HepG2 (cell line): Measurements from ENCODE around the gene CCDC142. TPM values are rescaled to one million over a fixed set of nuclear protein-coding genes. Genes with fewer than 3 reads are reported as not detected.
A peak's percentile ranks its signal among the peaks of the same experiment; 100 is the strongest.

ENCODE experiments used
- AGO2 ChIP-seq: fragments of 200-400 bp; formaldehyde crosslinking; optimal IDR thresholded peaks from 2 replicates; pipeline ENCODE3; 2017; ENCODE audit warnings: mild to moderate bottlenecking, low read depth, low read length, moderate library complexity
- CEBPG ChIP-seq: IDR thresholded peaks from 2 replicates; pipeline ENCODE4 v1.6.1; 2016
- KAT2B ChIP-seq: fragments of 150-350 bp; IDR thresholded peaks from 2 replicates; pipeline ENCODE4 v1.6.1; 2014; ENCODE audit warnings: low read depth, low read length, borderline replicate concordance
- KDM5B ChIP-seq: sonication (generic); formaldehyde crosslinking; IDR thresholded peaks from 2 replicates; pipeline ENCODE4 v1.4.0; 2020; ENCODE audit warnings: missing genetic modification reagents, mild to moderate bottlenecking, borderline replicate concordance
- MEF2D ChIP-seq: sonication (generic); formaldehyde crosslinking; IDR thresholded peaks from 2 replicates; pipeline ENCODE4 v1.5.1; 2020; ENCODE audit warnings: mild to moderate bottlenecking, missing genetic modification reagents
- MTA3 ChIP-seq: sonication (generic); formaldehyde crosslinking; IDR thresholded peaks from 2 replicates; pipeline ENCODE4 v1.4.0; 2020; ENCODE audit warnings: missing genetic modification reagents
- SALL2 ChIP-seq: sonication (generic); formaldehyde crosslinking; IDR thresholded peaks from 2 replicates; pipeline ENCODE4 v1.8.1; 2023; ENCODE audit warnings: mild to moderate bottlenecking, missing genetic modification reagents, inconsistent platforms
- SRF ChIP-seq: IDR thresholded peaks from 2 replicates; pipeline ENCODE4 v1.6.1; 2011; ENCODE audit warnings: mild to moderate bottlenecking, low read depth, low read length, moderate library complexity
- TBX2 ChIP-seq: sonication (generic); formaldehyde crosslinking; IDR thresholded peaks from 2 replicates; pipeline ENCODE4 v1.5.0; 2020; ENCODE audit warnings: missing genetic modification reagents, mild to moderate bottlenecking, borderline replicate concordance
- polyA plus RNA-seq, 8 experiments: library from polyadenylated mRNA; depleted of rRNA in 3 of 8; stranded (reverse) in 7 of 8; unstranded in 1 of 8; fragments of >200 nt; fragmentation: Illumina TruSeq in 4 of 8; extraction: Trizol in 4 of 8; gene quantifications; 2 replicates each; pipeline versions ENCODE4 v1.2.1 to v1.2.3, GENCODE V29; 2011 to 2016; ENCODE audit warnings: low read depth in 4 of 8, missing spikeins in 1 of 8, mixed read lengths in 1 of 8; ENCODE audit not compliant: insufficient read depth in 1 of 8
- total RNA-seq, 5 experiments: library from RNA; depleted of rRNA; stranded (reverse); fragments of >200 nt; fragmentation: Illumina TruSeq; extraction: Trizol; gene quantifications; 2 replicates each; pipeline ENCODE4 v1.2.3, GENCODE V29; 2016; ENCODE audit warnings: low read depth in 1 of 5
- TF ChIP-seq, protein P1 (sequence below): sonication (generic); formaldehyde crosslinking; IDR thresholded peaks from 2 replicates; pipeline ENCODE4 v1.5.1; 2020; ENCODE audit warnings: mild to moderate bottlenecking, missing genetic modification reagents
- TF ChIP-seq, protein P2 (sequence below): sonication (generic); formaldehyde crosslinking; IDR thresholded peaks from 2 replicates; pipeline ENCODE4 v1.5.0; 2020; ENCODE audit warnings: missing genetic modification reagents, mild to moderate bottlenecking, borderline replicate concordance
- TF ChIP-seq, protein P3 (sequence below): sonication (generic); formaldehyde crosslinking; IDR thresholded peaks from 2 replicates; pipeline ENCODE4 v1.4.0; 2020; ENCODE audit warnings: missing genetic modification reagents, borderline replicate concordance
- TF ChIP-seq, protein P4 (sequence below): sonication (generic); formaldehyde crosslinking; IDR thresholded peaks from 2 replicates; pipeline ENCODE4 v1.5.0; 2020; ENCODE audit warnings: missing genetic modification reagents
- TF ChIP-seq, protein P5 (sequence below), 2 experiments: sonication (generic) in 1 of 2; formaldehyde crosslinking in 1 of 2; IDR thresholded peaks; 2 replicates each; pipeline versions ENCODE4 v1.4.0 to v1.6.1; 2016 to 2020; ENCODE audit warnings: borderline replicate concordance in 1 of 2, low read depth in 1 of 2, mild to moderate bottlenecking in 1 of 2, missing genetic modification reagents in 1 of 2

Gene CCDC142
- total and polyA plus RNA-seq, 2 of the 13 experiments (the other 11 are each of a cell fraction or from before 2014, with no cell fraction given), result 14.7 to 30.4 TPM

DNA sequence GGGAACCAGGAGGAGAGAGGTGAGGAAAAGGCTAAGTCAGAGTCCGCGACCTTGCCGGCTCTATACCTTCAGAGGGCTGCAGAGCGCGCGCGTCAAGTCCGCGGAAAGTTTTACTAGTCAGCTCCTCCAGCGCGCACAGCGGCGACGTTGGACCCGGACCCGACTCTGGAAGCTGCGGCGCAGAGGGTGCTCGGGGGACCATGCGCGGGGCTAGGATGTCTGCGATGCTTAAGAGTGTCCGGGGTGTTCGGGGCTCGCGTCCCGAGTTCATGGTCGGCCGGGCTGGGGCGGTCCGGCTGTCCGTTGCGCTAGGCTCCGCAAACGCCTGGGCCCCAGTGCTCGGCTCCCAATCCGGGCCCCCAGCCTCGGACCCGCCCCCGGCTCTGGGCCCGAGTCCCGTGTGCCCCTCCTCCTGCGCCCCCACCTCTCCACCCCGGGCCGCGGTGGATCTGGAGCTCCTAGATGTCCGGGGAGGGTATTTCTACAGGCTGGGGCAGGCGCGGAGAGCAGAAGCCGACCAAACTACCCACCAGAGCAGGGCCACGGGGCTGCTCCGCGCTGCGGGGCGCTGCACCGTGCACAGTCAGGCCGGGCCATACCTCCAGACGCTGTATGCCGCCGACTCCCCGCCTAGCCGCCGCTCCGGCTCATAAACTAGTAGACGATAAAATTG, 16.6 kb upstream of the CCDC142 start, which contains the start of gene LBX2 (continued):
- TF ChIP-seq, protein P1, sequence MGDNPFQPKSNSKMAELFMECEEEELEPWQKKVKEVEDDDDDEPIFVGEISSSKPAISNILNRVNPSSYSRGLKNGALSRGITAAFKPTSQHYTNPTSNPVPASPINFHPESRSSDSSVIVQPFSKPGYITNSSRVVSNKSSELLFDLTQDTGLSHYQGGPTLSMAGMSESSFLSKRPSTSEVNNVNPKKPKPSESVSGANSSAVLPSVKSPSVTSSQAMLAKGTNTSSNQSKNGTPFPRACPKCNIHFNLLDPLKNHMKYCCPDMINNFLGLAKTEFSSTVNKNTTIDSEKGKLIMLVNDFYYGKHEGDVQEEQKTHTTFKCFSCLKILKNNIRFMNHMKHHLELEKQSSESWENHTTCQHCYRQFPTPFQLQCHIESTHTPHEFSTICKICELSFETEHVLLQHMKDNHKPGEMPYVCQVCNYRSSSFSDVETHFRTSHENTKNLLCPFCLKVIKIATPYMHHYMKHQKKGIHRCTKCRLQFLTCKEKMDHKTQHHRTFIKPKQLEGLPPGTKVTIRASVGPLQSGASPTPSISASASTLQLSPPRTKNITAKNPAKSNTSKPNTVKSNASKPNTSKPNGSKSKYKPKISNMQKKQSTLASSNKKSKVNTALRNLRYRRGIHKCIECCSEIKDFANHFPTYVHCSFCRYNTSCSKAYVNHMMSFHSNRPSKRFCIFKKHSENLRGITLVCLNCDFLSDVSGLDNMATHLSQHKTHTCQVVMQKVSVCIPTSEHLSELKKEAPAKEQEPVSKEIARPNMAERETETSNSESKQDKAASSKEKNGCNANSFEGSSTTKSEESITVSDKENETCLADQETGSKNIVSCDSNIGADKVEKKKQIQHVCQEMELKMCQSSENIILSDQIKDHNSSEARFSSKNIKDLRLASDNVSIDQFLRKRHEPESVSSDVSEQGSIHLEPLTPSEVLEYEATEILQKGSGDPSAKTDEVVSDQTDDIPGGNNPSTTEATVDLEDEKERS (CRISPR knock-in tag), result 0 out of 2 replicates have a peak, but pooled peaks have one; percentile 47
- TF ChIP-seq, protein P2, sequence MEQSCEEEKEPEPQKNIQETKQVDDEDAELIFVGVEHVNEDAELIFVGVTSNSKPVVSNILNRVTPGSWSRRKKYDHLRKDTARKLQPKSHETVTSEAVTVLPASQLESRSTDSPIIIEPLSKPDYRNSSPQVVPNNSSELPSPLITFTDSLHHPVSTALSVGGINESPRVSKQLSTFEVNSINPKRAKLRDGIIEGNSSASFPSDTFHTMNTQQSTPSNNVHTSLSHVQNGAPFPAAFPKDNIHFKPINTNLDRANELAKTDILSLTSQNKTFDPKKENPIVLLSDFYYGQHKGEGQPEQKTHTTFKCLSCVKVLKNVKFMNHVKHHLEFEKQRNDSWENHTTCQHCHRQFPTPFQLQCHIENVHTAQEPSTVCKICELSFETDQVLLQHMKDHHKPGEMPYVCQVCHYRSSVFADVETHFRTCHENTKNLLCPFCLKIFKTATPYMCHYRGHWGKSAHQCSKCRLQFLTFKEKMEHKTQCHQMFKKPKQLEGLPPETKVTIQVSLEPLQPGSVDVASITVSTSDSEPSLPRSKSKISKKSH (CRISPR knock-in tag), result no peak
- no peak for TF ChIP-seq KAT2B
- no peak for TF ChIP-seq SALL2
- TF ChIP-seq MEF2D (CRISPR knock-in tag), result no peak
- TF ChIP-seq, protein P3, sequence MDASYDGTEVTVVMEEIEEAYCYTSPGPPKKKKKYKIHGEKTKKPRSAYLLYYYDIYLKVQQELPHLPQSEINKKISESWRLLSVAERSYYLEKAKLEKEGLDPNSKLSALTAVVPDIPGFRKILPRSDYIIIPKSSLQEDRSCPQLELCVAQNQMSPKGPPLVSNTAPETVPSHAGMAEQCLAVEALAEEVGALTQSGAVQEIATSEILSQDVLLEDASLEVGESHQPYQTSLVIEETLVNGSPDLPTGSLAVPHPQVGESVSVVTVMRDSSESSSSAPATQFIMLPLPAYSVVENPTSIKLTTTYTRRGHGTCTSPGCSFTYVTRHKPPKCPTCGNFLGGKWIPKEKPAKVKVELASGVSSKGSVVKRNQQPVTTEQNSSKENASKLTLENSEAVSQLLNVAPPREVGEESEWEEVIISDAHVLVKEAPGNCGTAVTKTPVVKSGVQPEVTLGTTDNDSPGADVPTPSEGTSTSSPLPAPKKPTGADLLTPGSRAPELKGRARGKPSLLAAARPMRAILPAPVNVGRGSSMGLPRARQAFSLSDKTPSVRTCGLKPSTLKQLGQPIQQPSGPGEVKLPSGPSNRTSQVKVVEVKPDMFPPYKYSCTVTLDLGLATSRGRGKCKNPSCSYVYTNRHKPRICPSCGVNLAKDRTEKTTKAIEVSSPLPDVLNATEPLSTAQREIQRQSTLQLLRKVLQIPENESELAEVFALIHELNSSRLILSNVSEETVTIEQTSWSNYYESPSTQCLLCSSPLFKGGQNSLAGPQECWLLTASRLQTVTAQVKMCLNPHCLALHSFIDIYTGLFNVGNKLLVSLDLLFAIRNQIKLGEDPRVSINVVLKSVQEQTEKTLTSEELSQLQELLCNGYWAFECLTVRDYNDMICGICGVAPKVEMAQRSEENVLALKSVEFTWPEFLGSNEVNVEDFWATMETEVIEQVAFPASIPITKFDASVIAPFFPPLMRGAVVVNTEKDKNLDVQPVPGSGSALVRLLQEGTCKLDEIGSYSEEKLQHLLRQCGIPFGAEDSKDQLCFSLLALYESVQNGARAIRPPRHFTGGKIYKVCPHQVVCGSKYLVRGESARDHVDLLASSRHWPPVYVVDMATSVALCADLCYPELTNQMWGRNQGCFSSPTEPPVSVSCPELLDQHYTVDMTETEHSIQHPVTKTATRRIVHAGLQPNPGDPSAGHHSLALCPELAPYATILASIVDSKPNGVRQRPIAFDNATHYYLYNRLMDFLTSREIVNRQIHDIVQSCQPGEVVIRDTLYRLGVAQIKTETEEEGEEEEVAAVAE (CRISPR knock-in tag), result no peak
- no peak for TF ChIP-seq SRF
- TF ChIP-seq TBX2, result peak; percentile 61; the same call in 1 of the 2 replicates
- no peak for TF ChIP-seq MTA3 (CRISPR knock-in tag)
- TF ChIP-seq, protein P4, sequence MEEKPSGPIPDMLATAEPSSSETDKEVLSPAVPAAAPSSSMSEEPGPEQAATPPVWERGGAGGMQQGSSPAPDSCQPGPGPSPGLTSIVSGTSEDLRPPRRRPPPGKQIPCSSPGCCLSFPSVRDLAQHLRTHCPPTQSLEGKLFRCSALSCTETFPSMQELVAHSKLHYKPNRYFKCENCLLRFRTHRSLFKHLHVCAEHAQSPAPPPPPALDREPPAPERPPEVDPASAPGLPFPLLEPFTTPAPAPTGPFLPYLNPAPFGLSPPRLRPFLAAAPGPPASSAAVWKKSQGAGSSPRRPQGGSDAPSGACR (CRISPR knock-in tag), result no peak
- TF ChIP-seq CEBPG, result no peak
- TF ChIP-seq AGO2, result peak; percentile 92
- TF ChIP-seq KDM5B (CRISPR knock-in tag), result 0 out of 2 replicates have a peak, but pooled peaks have one; percentile 21
- TF ChIP-seq, protein P5, sequence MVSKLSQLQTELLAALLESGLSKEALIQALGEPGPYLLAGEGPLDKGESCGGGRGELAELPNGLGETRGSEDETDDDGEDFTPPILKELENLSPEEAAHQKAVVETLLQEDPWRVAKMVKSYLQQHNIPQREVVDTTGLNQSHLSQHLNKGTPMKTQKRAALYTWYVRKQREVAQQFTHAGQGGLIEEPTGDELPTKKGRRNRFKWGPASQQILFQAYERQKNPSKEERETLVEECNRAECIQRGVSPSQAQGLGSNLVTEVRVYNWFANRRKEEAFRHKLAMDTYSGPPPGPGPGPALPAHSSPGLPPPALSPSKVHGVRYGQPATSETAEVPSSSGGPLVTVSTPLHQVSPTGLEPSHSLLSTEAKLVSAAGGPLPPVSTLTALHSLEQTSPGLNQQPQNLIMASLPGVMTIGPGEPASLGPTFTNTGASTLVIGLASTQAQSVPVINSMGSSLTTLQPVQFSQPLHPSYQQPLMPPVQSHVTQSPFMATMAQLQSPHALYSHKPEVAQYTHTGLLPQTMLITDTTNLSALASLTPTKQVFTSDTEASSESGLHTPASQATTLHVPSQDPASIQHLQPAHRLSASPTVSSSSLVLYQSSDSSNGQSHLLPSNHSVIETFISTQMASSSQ (IDR thresholded peaks at IDR 0.05; ENCODE audit: low read depth), result no peak
- TF ChIP-seq, protein P5 (CRISPR knock-in tag; IDR thresholded peaks at IDR 0.05; ENCODE audit: borderline replicate concordance), result no peak
